PC-3 (cell line): ENCODE data around the gene TINAGL1. TPM values are rescaled to one million over a fixed set of nuclear protein-coding genes. Genes with fewer than 3 reads are reported as not detected.

Source experiments
- ATAC-seq: fragments of 200-7000 bp; cut with Tn5 transposase; 2 replicates; pipeline ENCODE4 v1.9.1; 2020; ENCODE audit warnings: mild to moderate bottlenecking, moderate library complexity
- BruUV-seq: library from RNA; stranded (reverse); fragments of 400-500 nt; replicated peaks from 2 replicates; lab custom pipeline; 2021; lab: Mats Ljungman, UMichigan
- CTCF ChIA-PET: fragments of 300-600 bp; sonication (Branson Sonifier 250); formaldehyde crosslinking; loops from one replicate; lab custom pipeline; 2022; ENCODE audit warnings: antibody characterized with exemption; lab: Charles Lee
- POLR2A ChIA-PET: fragments of 300-600 bp; sonication (Branson Sonifier 250); formaldehyde crosslinking; loops from one replicate; lab custom pipeline; 2022; ENCODE audit warnings: antibody characterized with exemption; ENCODE audit not compliant: unreplicated experiment; lab: Charles Lee
- DNase-seq: peaks from one replicate; pipeline ENCODE4 v3.0.0-alpha.2; 2015
- H2AFZ ChIP-seq: fragments of 300-600 bp; sonication (generic); 2 replicates; pipeline ENCODE4 v1.6.0; 2016; ENCODE audit warnings: antibody characterized with exemption, low read length
- H3F3A ChIP-seq: fragments of 300-600 bp; sonication (generic); one replicate; pipeline ENCODE4 v1.6.0; 2017; ENCODE audit warnings: antibody characterized with exemption, low read length, control low read depth, mild to moderate bottlenecking; ENCODE audit not compliant: unreplicated experiment
- H3K27ac ChIP-seq: fragments of 300-600 bp; sonication (generic); 2 replicates; pipeline ENCODE4 v1.5.1; 2016; ENCODE audit warnings: mild to moderate bottlenecking, low read length
- H3K27me3 ChIP-seq: fragments of 300-600 bp; sonication (generic); 2 replicates; pipeline ENCODE4 v1.6.1; 2016; ENCODE audit warnings: low read length, mixed read lengths
- H3K36me3 ChIP-seq: fragments of 300-600 bp; sonication (generic); 2 replicates; pipeline ENCODE4 v1.6.1; 2016; ENCODE audit warnings: low read depth, mixed run types, low read length, mixed read lengths
- H3K4me1 ChIP-seq: fragments of 300-600 bp; sonication (generic); 2 replicates; pipeline ENCODE4 v1.5.1; 2016; ENCODE audit warnings: low read length; ENCODE audit not compliant: insufficient read depth
- H3K4me2 ChIP-seq: fragments of 300-600 bp; sonication (generic); 2 replicates; pipeline ENCODE4 v1.6.0; 2016; ENCODE audit warnings: low read length
- H3K4me3 ChIP-seq: fragments of 300-600 bp; sonication (generic); 2 replicates; pipeline ENCODE4 v1.5.1; 2016; ENCODE audit warnings: mild to moderate bottlenecking, low read length, mixed read lengths
- H3K79me2 ChIP-seq: fragments of 300-600 bp; sonication (generic); 2 replicates; pipeline ENCODE4 v1.6.1; 2017; ENCODE audit warnings: low read length, mixed read lengths
- H3K9ac ChIP-seq: fragments of 300-600 bp; sonication (generic); 2 replicates; pipeline ENCODE4 v1.6.0; 2016; ENCODE audit warnings: mild to moderate bottlenecking, low read length
- H3K9me2 ChIP-seq: fragments of 300-600 bp; sonication (generic); replicated peaks from 2 replicates; pipeline ENCODE4 v1.6.1; 2016; ENCODE audit warnings: mixed run types, low read length, mixed read lengths
- H3K9me3 ChIP-seq: fragments of 300-600 bp; sonication (generic); 2 replicates; pipeline ENCODE4 v1.6.1; 2016; ENCODE audit warnings: low read length, mixed read lengths
- H4K20me1 ChIP-seq: fragments of 300-600 bp; sonication (generic); 2 replicates; pipeline ENCODE4 v1.6.1; 2016; ENCODE audit warnings: low read length, mixed read lengths
- CTCF ChIP-seq: fragments of 300-600 bp; sonication (generic); conservative IDR thresholded peaks from 2 replicates; pipeline ENCODE4 v1.5.1; 2017; ENCODE audit warnings: antibody characterized with exemption, low read depth, mild to moderate bottlenecking, low read length
- EZH2 ChIP-seq: fragments of 300-600 bp; sonication (generic); IDR thresholded peaks from one replicate; pipeline ENCODE4 v1.6.1; 2017; ENCODE audit warnings: antibody characterized with exemption, mild to moderate bottlenecking, low read length; ENCODE audit not compliant: unreplicated experiment
- EZH2phosphoT487 ChIP-seq: fragments of 300-600 bp; sonication (generic); IDR thresholded peaks from 2 replicates; pipeline ENCODE4 v1.6.1; 2018; ENCODE audit warnings: mild to moderate bottlenecking, antibody characterized with exemption, low read length, borderline replicate concordance
- intact Hi-C: fragments of 100-400 bp; cut with micrococcal nuclease; formaldehyde crosslinking; loops from 2 replicates; pipeline ENCODE4 v1.9.0; 2023
- total RNA-seq: library from RNA; depleted of rRNA; stranded (reverse); fragments of >200 nt; gene quantifications from 2 replicates; pipeline ENCODE4 v1.2.3, GENCODE V29; 2014

TINAGL1 gene
- total RNA-seq, 1 experiment from 2014 or later, result 176 TPM

DNA sequence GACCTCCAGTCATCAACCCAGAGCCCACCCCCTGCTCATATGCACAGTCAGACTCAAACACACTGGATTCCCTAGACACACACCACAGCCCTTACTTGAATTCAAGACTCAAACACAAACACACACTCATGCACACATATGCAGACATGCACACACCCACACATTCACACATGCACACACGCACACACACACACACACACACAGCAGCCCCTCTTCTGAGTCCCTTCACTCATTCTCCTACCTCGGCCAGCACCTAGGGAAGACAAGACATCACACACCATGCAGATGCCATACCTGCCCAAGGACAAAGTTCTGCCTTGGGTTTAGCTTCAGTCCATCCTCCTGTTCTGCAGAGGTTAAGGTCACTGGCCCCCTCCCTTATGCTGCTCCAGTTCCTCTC is 39.6 kb downstream of the TINAGL1 start:
- BruUV-seq, result no TSS peak
- DNase-seq (no peak), ATAC-seq (no peak)
- no peak overlapping the region for H3K9ac ChIP-seq
- H3K4me2 ChIP-seq, result no peak overlapping the region
- no peaks in the 10 kb centered on the region for H3K9me2 ChIP-seq
- CTCF ChIA-PET, result no interaction called here
- no peaks in the 10 kb centered on the region for H3K79me2 ChIP-seq
- no peaks in the 10 kb centered on the region for H4K20me1 ChIP-seq
- no peaks in the 10 kb centered on the region for H3K36me3 ChIP-seq
- TF ChIP-seq CTCF, result no peak
- TF ChIP-seq EZH2phosphoT487, result no peak
- no peaks in the 10 kb centered on the region for H3K4me1 ChIP-seq
- H3K9me3 ChIP-seq, result no peaks in the 10 kb centered on the region
- no peak overlapping the region for H3K4me3 ChIP-seq
- H2AFZ ChIP-seq, result no peak overlapping the region
- H3F3A ChIP-seq, result no peaks in the 10 kb centered on the region
- no peaks in the 10 kb centered on the region for H3K27me3 ChIP-seq
- no peak overlapping the region for H3K27ac ChIP-seq
- POLR2A ChIA-PET, result interaction anchor here (0.6 kb wide), 1 partner anchor 29 kb away, joined by 3 read pairs; the partner anchor contains the start of gene PEF1
- intact Hi-C loops, result no loop called here

- BruUV-seq, result no TSS peak
- ATAC-seq, result no peak
- Histone ChIP-seq H3K36me3 (no peaks in the 10 kb centered on the region), H3K9ac (no peak within 1 kb of the TSS), H3K27me3 (no peaks in the 10 kb centered on the region), H3K4me2 (peak within 1 kb of the TSS; percentile 91), H3K4me3 (peak within 1 kb of the TSS; percentile 71), H3K9me3 (no peaks in the 10 kb centered on the region), H3K79me2 (no peaks in the 10 kb centered on the region), H3K4me1 (no peaks in the 10 kb centered on the region), H3F3A (no peaks in the 10 kb centered on the region), H3K9me2 (no peaks in the 10 kb centered on the region), H4K20me1 (no peaks in the 10 kb centered on the region), H3K27ac (no peak within 1 kb of the TSS), H2AFZ (peak within 1 kb of the TSS; percentile 85)
- intact Hi-C loops, result no loop called here
- POLR2A ChIA-PET, result interaction anchor here (0.6 kb wide), 1 partner anchor 29 kb away, joined by 3 read pairs; no protein-coding TSS in a partner anchor
- CTCF ChIA-PET, result interaction anchor here (1.0 kb wide), 1 partner anchor 27 kb away, joined by 4 read pairs; the partner anchor contains the start of gene PEF1
- TF ChIP-seq EZH2 (no peak), CTCF (no peak), EZH2phosphoT487 (no peak)
- DNase-seq, result no peak
Observed at GRCh38 chr1:31617218-31617915, 41.1 kb downstream of the TINAGL1 start, which contains the start of gene HCRTR1. HCRTR1 (plus strand) TSS chr1:31617689; CDS start chr1:31619193, 1,504 bp downstream.
